ENCODE measurements around the gene CCL28.

DNA sequence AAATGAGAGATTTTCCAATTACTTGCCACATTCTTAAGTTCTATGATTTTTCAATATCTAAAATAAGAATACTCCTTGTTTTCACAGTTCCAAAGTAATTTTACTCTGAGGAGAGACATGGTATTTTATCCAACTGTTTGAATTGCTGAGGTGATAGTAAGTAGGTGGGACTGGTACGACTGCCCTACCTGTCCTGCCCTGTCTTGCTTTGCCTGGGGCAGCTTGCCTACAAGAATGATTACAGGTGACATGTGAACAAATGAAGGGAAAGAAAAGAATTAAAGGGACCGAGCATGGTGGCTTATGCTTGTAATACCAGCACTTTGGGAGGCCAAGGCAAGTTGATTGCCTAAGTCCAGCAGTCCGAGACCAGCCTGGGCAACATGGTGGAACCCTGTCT is 57.4 kb downstream of the CCL28 start:
- TF ChIP-seq, protein P1, sequence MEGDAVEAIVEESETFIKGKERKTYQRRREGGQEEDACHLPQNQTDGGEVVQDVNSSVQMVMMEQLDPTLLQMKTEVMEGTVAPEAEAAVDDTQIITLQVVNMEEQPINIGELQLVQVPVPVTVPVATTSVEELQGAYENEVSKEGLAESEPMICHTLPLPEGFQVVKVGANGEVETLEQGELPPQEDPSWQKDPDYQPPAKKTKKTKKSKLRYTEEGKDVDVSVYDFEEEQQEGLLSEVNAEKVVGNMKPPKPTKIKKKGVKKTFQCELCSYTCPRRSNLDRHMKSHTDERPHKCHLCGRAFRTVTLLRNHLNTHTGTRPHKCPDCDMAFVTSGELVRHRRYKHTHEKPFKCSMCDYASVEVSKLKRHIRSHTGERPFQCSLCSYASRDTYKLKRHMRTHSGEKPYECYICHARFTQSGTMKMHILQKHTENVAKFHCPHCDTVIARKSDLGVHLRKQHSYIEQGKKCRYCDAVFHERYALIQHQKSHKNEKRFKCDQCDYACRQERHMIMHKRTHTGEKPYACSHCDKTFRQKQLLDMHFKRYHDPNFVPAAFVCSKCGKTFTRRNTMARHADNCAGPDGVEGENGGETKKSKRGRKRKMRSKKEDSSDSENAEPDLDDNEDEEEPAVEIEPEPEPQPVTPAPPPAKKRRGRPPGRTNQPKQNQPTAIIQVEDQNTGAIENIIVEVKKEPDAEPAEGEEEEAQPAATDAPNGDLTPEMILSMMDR (IDR thresholded peaks at IDR 0.05; ENCODE audit: insufficient read depth, low read length) = no peak
- TF ChIP-seq, protein P2, sequence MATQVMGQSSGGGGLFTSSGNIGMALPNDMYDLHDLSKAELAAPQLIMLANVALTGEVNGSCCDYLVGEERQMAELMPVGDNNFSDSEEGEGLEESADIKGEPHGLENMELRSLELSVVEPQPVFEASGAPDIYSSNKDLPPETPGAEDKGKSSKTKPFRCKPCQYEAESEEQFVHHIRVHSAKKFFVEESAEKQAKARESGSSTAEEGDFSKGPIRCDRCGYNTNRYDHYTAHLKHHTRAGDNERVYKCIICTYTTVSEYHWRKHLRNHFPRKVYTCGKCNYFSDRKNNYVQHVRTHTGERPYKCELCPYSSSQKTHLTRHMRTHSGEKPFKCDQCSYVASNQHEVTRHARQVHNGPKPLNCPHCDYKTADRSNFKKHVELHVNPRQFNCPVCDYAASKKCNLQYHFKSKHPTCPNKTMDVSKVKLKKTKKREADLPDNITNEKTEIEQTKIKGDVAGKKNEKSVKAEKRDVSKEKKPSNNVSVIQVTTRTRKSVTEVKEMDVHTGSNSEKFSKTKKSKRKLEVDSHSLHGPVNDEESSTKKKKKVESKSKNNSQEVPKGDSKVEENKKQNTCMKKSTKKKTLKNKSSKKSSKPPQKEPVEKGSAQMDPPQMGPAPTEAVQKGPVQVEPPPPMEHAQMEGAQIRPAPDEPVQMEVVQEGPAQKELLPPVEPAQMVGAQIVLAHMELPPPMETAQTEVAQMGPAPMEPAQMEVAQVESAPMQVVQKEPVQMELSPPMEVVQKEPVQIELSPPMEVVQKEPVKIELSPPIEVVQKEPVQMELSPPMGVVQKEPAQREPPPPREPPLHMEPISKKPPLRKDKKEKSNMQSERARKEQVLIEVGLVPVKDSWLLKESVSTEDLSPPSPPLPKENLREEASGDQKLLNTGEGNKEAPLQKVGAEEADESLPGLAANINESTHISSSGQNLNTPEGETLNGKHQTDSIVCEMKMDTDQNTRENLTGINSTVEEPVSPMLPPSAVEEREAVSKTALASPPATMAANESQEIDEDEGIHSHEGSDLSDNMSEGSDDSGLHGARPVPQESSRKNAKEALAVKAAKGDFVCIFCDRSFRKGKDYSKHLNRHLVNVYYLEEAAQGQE (IDR thresholded peaks at IDR 0.05; ENCODE audit: insufficient replicate concordance, low read depth) = no peak
- TF ChIP-seq GABPA (IDR thresholded peaks at IDR 0.05; ENCODE audit: low read depth) = no peak
- no peak for TF ChIP-seq POLR2AphosphoS5 (IDR thresholded peaks at IDR 0.05; ENCODE audit: low read depth)
